ENCODE results near the gene HSF5. TPM values are rescaled to one million over a fixed set of nuclear protein-coding genes. Genes with fewer than 3 reads are reported as not detected.
A peak's percentile ranks its signal among the peaks of the same experiment; 100 is the strongest.

HSF5 gene
- total and polyA plus RNA-seq, 2 of the 13 experiments (the other 11 are each of a cell fraction or from before 2014, with no cell fraction given), result not detected

DNA sequence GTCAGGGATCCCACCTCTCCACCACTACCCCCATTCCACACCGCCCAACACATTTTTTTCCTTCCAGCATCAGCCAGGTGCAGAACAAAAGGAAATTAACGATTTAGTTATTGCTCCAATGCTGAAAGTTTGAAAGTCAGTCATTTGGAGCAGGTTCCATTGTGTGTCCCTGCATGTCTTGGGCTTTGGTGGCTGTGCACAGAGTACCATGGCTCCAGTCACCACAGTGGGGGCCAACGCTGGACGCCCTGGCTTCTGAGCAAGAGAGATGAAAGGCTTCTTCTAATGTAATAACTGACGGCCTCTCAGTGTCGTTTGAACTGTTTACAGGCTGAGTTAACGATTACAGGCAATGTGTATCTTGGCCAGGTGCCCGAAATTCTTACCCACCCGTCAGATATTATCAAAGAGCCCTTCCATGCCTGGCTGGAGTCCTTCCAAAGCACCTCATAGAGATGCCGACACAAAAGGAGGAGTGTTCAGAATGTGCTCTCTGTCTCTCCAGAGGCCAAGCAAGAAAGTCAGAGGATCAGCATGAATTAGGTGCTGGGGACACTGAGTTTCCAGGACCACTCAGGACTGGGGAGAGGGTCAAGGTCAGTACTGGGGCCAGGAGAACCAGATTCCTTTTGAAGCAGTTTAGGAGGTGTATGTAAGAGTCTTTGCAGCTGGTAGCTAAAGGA is 96.8 kb downstream of the HSF5 start (continued):
- TF ChIP-seq ZNF749 (CRISPR knock-in tag; IDR thresholded peaks at IDR 0.05; ENCODE audit: borderline replicate concordance) (no peak), MTF2 (CRISPR knock-in tag; IDR thresholded peaks at IDR 0.05; ENCODE audit: borderline replicate concordance) (no peak), RARA (CRISPR knock-in tag; IDR thresholded peaks at IDR 0.05) (peak; percentile 98), ZNF543 (CRISPR knock-in tag; IDR thresholded peaks at IDR 0.05) (peak; percentile 97), SMAD1 (CRISPR knock-in tag; IDR thresholded peaks at IDR 0.05; ENCODE audit: borderline replicate concordance, low read depth) (no peak; the same call in 1 of the 2 replicates), RORA (CRISPR knock-in tag; IDR thresholded peaks at IDR 0.05) (no peak), ZNF337 (CRISPR knock-in tag; IDR thresholded peaks at IDR 0.05; ENCODE audit: borderline replicate concordance, low read depth) (peak; percentile 77), ETV5 (CRISPR knock-in tag; IDR thresholded peaks at IDR 0.05; ENCODE audit: borderline replicate concordance) (peak; percentile 92; the same call in 1 of the 2 replicates), IRX3 (CRISPR knock-in tag; IDR thresholded peaks at IDR 0.05; ENCODE audit: borderline replicate concordance, low read depth) (peak; percentile 87; the same call in 1 of the 2 replicates), ERF (CRISPR knock-in tag; IDR thresholded peaks at IDR 0.05) (peak; percentile 99), TGIF2 (CRISPR knock-in tag; IDR thresholded peaks at IDR 0.05) (peak; percentile 96), ZNF138 (CRISPR knock-in tag; IDR thresholded peaks at IDR 0.05; ENCODE audit: low read depth) (0 out of 2 replicates have a peak, but pooled peaks have one; percentile 79), GABPA (IDR thresholded peaks at IDR 0.05; ENCODE audit: low read depth, low read length) (no peak), GABPA (CRISPR knock-in tag; IDR thresholded peaks at IDR 0.05; ENCODE audit: low read depth) (peak; percentile 80), ZMAT3 (CRISPR knock-in tag; conservative IDR thresholded peaks at IDR 0.05) (peak; percentile 95), AKAP8 (CRISPR knock-in tag; IDR thresholded peaks at IDR 0.05) (peak; percentile 84), RBFOX2 (IDR thresholded peaks at IDR 0.05; ENCODE audit: low read depth, low read length) (peak; percentile 16; the same call in 1 of the 2 replicates)
- TF ChIP-seq, protein P1, sequence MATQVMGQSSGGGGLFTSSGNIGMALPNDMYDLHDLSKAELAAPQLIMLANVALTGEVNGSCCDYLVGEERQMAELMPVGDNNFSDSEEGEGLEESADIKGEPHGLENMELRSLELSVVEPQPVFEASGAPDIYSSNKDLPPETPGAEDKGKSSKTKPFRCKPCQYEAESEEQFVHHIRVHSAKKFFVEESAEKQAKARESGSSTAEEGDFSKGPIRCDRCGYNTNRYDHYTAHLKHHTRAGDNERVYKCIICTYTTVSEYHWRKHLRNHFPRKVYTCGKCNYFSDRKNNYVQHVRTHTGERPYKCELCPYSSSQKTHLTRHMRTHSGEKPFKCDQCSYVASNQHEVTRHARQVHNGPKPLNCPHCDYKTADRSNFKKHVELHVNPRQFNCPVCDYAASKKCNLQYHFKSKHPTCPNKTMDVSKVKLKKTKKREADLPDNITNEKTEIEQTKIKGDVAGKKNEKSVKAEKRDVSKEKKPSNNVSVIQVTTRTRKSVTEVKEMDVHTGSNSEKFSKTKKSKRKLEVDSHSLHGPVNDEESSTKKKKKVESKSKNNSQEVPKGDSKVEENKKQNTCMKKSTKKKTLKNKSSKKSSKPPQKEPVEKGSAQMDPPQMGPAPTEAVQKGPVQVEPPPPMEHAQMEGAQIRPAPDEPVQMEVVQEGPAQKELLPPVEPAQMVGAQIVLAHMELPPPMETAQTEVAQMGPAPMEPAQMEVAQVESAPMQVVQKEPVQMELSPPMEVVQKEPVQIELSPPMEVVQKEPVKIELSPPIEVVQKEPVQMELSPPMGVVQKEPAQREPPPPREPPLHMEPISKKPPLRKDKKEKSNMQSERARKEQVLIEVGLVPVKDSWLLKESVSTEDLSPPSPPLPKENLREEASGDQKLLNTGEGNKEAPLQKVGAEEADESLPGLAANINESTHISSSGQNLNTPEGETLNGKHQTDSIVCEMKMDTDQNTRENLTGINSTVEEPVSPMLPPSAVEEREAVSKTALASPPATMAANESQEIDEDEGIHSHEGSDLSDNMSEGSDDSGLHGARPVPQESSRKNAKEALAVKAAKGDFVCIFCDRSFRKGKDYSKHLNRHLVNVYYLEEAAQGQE (IDR thresholded peaks at IDR 0.05; ENCODE audit: borderline replicate concordance in 1 of 2, low read depth in 1 of 2, low read length in 2 of 2), result peak in 1 of 2 experiments; percentile 44; a peak in 2 of 4 replicates
- TF ChIP-seq, protein P2, sequence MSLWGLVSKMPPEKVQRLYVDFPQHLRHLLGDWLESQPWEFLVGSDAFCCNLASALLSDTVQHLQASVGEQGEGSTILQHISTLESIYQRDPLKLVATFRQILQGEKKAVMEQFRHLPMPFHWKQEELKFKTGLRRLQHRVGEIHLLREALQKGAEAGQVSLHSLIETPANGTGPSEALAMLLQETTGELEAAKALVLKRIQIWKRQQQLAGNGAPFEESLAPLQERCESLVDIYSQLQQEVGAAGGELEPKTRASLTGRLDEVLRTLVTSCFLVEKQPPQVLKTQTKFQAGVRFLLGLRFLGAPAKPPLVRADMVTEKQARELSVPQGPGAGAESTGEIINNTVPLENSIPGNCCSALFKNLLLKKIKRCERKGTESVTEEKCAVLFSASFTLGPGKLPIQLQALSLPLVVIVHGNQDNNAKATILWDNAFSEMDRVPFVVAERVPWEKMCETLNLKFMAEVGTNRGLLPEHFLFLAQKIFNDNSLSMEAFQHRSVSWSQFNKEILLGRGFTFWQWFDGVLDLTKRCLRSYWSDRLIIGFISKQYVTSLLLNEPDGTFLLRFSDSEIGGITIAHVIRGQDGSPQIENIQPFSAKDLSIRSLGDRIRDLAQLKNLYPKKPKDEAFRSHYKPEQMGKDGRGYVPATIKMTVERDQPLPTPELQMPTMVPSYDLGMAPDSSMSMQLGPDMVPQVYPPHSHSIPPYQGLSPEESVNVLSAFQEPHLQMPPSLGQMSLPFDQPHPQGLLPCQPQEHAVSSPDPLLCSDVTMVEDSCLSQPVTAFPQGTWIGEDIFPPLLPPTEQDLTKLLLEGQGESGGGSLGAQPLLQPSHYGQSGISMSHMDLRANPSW (CRISPR knock-in tag; IDR thresholded peaks at IDR 0.05; ENCODE audit: borderline replicate concordance), result peak; percentile 99
- TF ChIP-seq, protein P3, sequence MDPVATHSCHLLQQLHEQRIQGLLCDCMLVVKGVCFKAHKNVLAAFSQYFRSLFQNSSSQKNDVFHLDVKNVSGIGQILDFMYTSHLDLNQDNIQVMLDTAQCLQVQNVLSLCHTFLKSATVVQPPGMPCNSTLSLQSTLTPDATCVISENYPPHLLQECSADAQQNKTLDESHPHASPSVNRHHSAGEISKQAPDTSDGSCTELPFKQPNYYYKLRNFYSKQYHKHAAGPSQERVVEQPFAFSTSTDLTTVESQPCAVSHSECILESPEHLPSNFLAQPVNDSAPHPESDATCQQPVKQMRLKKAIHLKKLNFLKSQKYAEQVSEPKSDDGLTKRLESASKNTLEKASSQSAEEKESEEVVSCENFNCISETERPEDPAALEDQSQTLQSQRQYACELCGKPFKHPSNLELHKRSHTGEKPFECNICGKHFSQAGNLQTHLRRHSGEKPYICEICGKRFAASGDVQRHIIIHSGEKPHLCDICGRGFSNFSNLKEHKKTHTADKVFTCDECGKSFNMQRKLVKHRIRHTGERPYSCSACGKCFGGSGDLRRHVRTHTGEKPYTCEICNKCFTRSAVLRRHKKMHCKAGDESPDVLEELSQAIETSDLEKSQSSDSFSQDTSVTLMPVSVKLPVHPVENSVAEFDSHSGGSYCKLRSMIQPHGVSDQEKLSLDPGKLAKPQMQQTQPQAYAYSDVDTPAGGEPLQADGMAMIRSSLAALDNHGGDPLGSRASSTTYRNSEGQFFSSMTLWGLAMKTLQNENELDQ (CRISPR knock-in tag; IDR thresholded peaks at IDR 0.05; ENCODE audit: borderline replicate concordance), result peak; percentile 17; the same call in 1 of the 2 replicates

Measured in HepG2 (cell line).